ENCODE data around the gene KDSR. TPM values are rescaled to one million over a fixed set of nuclear protein-coding genes. Genes with fewer than 3 reads are reported as not detected.
A peak's percentile ranks its signal among the peaks of the same experiment; 100 is the strongest.

The KDSR gene
- total RNA-seq, 1 donor from 2014 or later: 83.5 TPM

DNA sequence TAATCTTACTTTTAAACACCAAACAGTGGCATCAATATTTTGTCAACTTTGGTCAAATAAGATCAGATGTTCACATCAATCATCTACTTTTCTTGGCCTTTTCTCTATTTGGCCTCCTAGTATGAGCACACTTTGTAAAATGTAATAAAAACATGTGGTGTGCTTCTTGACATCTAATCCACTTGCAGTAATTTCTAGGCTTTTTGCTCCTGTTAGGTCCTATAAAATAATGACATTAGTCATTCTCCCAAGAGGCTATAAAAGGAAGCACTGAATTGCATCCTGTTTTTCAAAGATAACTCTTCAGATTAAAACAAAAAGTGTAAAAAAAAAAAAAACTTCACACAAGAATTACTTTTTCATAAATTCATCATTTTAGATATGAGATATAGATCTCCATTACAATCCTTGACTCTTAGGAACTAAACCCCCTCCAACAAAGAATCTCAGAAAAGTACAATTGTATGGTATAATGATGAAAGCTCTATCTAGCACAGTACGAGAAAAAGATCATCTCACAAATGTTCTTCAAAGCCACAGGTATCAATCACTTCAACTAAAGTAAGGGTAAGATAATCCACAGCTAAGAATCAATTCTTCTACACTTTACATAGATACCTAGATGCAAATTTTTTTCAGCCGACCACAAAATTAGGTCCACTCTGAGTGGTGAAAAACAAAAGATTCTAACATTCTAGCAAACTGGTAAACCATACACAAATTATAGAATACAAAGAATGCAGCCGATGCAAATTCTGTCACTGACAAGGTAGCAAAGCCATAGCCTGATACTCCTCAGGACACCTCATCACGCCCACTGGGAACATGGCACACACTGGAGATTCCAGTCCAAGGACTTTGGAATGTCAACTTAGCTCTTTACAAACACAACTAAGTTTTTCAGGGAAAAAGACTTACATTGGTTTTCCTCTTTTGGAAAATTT, 50.1 kb downstream of the KDSR start:
- Mint-ChIP-seq H3K36me3 (ENCODE audit: low read depth) (peaks cover 47% of the 10 kb centered on the region), H3K27ac (peak overlapping the region; percentile 92), H3K27me3 (ENCODE audit: insufficient read depth) (no peaks in the 10 kb centered on the region), H3K4me3 (peak overlapping the region; percentile 96), H3K4me1 (ENCODE audit: low read depth) (peaks cover 57% of the 10 kb centered on the region), H3K9me3 (no peaks in the 10 kb centered on the region)
- no peak for DNase-seq (ENCODE audit: low spot score)
- intact Hi-C loops (cut with micrococcal nuclease): loop anchor here (1.0 to 10.0 kb wide), 3 partner anchors 26 to 792 kb away; partner anchors contain the start of gene ZCCHC2

DNA sequence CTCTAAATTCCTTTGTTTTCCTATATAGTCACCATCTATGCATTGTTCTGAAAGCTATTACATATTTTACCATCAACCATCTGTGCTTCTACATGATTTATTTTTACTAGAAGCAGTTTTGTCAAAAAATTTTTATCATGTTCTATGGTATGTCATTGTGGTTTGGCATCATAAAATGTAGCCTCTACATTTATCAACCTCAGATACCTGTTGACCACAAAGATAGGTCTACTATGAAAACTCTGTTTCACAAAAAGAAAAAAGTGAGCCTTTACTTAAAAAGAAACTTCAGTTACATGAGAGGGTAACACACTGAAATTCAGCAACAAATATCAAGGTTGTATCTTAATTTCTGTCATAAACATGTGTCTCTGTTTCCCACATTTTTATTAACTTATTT, 51.1 kb downstream of the KDSR start:
- intact Hi-C loops (cut with micrococcal nuclease): loop anchor here (2.0 to 10.0 kb wide), 2 partner anchors 63 to 791 kb away; partner anchors contain the start of gene ZCCHC2
- Mint-ChIP-seq H3K4me3 (peak overlapping the region; percentile 96), H3K4me1 (ENCODE audit: low read depth) (peaks cover 61% of the 10 kb centered on the region), H3K9me3 (no peaks in the 10 kb centered on the region), H3K27ac (peak overlapping the region; percentile 76), H3K27me3 (ENCODE audit: insufficient read depth) (no peaks in the 10 kb centered on the region), H3K36me3 (ENCODE audit: low read depth) (peaks cover 54% of the 10 kb centered on the region)
- DNase-seq (ENCODE audit: low spot score): no peak

DNA sequence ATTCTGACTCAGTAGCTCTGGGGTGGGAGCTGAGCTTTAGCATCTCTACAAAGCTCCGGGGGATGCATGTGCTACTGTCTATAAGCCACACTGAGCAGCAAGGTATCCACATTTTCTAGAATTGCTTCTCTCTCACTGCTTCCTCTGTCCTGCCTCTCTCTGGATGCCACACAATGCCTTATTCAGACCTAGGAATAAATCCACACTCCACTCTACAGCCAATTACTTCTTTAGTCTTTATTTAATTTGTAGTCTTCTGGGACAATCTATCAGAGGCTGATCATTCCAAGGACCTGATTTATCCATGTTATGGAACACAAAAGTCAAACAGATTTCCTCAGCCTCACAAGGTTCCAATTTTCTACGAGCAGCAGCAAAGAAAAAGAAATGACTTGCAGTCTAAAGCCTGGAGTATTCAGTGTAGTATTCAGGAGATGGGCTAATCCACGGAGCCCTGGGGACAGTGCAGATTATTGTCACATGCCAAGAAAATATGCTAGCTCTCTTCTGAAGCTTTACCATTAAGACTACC, 51.8 kb downstream of the KDSR start:
- intact Hi-C loops (cut with micrococcal nuclease): loop anchor here (2.0 to 10.0 kb wide), 2 partner anchors 62 to 790 kb away; partner anchors contain the start of gene ZCCHC2
- H3K27me3 Mint-ChIP-seq (ENCODE audit: insufficient read depth): no peaks in the 10 kb centered on the region
- peaks cover 60% of the 10 kb centered on the region for H3K36me3 Mint-ChIP-seq (ENCODE audit: low read depth)
- H3K4me3 Mint-ChIP-seq: peak overlapping the region; percentile 96
- H3K9me3 Mint-ChIP-seq: no peaks in the 10 kb centered on the region
- DNase-seq (ENCODE audit: low spot score): no peak
- H3K4me1 Mint-ChIP-seq (ENCODE audit: low read depth): peaks cover 64% of the 10 kb centered on the region
- peak overlapping the region; percentile 62 for H3K27ac Mint-ChIP-seq

DNA sequence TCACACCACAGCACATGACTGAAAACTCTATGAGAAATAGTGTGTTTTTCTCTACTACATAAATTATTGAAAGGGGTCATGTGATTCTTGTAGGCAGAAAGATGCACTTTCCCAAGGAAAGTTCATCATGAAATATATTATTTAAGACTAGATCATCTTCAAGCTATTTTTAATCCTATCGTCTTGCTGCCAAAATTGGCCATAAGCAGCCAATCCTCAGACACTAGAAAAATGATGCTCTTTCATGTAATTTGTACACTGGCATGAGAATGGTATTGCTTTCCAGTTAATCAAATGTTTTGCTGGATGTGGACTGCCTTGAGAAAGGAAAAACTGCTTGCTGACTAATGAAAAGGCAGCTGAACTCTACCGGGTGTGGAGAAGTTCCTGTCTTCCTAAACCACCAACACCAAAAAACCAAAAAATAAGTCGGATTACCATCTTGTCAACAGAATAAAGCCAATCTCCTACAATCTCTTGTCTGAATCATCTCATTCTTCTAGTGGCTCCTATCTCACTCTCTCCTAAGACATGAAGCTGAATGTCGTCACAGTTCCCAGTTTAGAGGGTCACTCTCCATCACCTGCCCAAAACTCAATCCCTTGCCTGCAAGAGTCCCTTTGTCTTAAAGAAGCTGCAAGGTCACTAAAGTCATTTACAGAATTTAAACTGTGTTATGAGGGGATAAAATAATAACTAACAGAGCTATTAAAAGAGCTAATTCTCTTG, 52.8 kb downstream of the KDSR start:
- Mint-ChIP-seq H3K9me3 (no peaks in the 10 kb centered on the region), H3K27me3 (ENCODE audit: insufficient read depth) (no peaks in the 10 kb centered on the region), H3K36me3 (ENCODE audit: low read depth) (peaks cover 66% of the 10 kb centered on the region), H3K4me3 (peak overlapping the region; percentile 96), H3K4me1 (ENCODE audit: low read depth) (peaks cover 72% of the 10 kb centered on the region), H3K27ac (peak overlapping the region; percentile 62)
- intact Hi-C loops (cut with micrococcal nuclease): loop anchor here (2.0 to 10.0 kb wide), 2 partner anchors 61 to 789 kb away; partner anchors contain the start of gene ZCCHC2
- DNase-seq (ENCODE audit: low spot score): no peak

DNA sequence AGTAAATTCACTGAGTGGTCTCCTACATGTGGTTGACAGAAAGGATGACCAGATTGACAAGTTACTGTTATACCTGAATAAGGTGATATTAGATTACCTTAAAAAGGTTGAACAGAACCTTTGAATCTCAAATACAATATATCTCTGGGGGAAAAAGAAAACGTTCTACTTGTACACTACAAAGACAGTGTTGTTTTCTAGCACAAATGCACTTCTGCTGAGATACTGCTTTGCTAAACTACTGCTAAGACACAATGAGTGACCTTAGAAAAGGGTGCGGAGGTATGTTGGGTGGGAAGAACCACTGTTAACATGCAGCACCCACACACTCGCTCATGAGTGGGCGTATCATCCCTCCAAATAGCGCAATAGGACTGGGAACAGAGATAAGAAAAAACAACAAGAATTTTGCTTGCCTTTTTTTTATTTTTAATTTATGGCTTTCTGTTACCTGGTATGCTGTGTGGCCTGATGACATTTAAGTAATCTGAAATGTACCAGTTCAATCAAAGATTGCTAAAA, 53.5 kb downstream of the KDSR start:
- H3K9me3 Mint-ChIP-seq: no peaks in the 10 kb centered on the region
- DNase-seq (ENCODE audit: low spot score): no peak
- intact Hi-C loops (cut with micrococcal nuclease): loop anchor here (10.0 kb wide), 1 partner anchor 789 kb away; the partner anchor contains the start of gene ZCCHC2
- H3K27ac Mint-ChIP-seq: peak overlapping the region; percentile 64
- peaks cover 76% of the 10 kb centered on the region for H3K4me1 Mint-ChIP-seq (ENCODE audit: low read depth)
- H3K27me3 Mint-ChIP-seq (ENCODE audit: insufficient read depth): no peaks in the 10 kb centered on the region
- H3K4me3 Mint-ChIP-seq: peak overlapping the region; percentile 96
- peaks cover 62% of the 10 kb centered on the region for H3K36me3 Mint-ChIP-seq (ENCODE audit: low read depth)

DNA sequence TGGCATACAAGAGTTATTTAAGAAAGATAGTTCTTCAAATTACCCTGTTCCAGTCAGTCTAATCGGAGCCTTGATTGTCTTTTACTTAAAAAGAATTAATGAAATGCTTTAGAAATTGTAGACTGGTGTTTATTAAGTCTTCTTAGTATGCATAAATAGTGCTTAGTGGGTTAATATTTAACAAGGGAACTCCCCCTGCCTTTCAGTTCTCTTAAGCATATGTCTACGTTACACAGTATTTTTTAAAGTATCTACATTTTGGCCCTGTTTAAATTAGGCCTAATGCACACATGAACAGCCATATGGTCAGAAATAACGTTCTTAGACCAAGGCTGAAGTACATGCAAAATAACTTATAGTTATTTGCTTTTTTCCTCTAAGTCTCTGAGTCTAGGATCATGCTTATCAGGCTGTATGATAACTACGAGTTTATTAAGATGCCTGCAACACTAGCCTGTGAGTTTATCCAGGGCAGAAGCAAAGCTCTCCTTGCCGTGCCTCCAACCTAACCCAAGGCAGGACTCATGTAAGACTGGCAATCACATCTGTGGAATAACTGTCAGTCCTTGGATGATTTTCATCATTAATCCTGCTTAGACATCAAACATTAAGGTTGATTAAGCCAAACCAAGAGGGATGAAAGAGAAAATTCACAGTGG, 54.1 kb downstream of the KDSR start:
- Mint-ChIP-seq H3K4me3 (peak overlapping the region; percentile 96), H3K36me3 (ENCODE audit: low read depth) (peaks cover 62% of the 10 kb centered on the region), H3K4me1 (ENCODE audit: low read depth) (peaks cover 82% of the 10 kb centered on the region), H3K27ac (peak overlapping the region; percentile 31), H3K9me3 (no peaks in the 10 kb centered on the region), H3K27me3 (ENCODE audit: insufficient read depth) (no peaks in the 10 kb centered on the region)
- no peak for DNase-seq (ENCODE audit: low spot score)
- intact Hi-C loops (cut with micrococcal nuclease): loop anchor here (10.0 kb wide), 1 partner anchor 788 kb away; the partner anchor contains the start of gene ZCCHC2

DNA sequence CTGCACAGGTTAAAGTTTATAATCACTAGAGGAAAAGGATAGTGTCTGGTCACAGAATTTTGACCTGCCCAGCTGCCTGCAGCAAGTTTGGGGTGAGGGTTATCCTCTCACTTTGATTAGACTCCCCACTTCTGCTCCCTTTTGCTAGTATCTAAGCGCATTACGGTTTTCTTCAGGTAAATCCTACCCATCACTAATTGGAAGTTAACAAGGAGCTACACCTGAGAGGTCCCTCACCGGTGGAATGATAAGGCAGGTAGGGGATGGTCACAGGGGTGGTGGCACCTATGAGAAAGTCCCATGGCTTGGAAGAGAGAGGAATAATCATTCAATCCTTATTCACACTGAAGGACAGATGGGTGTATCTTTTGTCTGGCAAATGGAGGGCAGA, 55.0 kb downstream of the KDSR start:
- Mint-ChIP-seq H3K27ac (peak overlapping the region; percentile 32), H3K4me3 (peak overlapping the region; percentile 53)

DNA sequence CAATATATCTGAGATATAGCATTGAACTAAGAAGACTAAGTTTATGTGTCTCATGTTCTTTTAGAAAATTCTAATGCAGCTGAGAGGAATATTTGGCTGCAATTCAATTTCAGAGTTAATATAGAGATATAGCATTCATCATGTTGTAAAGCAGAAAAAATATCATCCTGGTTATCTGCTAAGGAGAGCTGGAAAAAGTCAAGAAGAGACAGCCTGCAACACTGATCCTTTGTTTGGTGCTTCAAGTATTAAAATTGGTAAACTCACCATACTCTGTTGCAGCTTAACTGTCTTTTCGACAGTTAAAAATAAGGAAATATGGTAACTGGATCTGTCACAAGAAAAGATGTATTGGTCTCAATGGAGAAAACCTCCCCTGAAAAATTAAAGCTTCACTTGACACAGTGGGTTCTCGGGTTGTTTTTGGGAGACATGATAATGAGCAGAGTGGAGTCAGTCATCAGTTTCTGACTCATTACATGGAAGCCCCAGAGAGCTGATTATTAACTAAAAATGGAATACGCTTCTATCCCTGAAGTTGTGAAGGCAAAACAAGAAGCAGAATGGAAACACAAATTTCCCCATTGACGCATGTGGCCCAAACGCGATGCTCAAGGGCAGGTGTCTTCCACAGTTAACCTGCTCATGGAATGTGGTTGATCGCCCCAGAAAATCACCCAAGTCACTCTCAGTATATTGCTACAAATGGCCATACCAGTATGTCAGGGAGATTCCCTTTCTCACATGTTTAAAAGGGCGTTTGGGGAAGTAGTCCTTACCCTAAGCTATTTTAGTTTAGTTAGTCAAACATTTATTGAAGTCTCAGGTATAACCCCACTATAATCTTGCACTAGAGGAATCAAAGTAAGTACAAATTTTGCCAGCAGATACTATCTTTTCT, 55.6 kb downstream of the KDSR start:
- H3K9me3 Mint-ChIP-seq: no peaks in the 10 kb centered on the region
- intact Hi-C loops (cut with micrococcal nuclease): loop anchor here (10.0 kb wide), 1 partner anchor 787 kb away; the partner anchor contains the start of gene ZCCHC2
- H3K27ac Mint-ChIP-seq: peak overlapping the region; percentile 21
- H3K4me3 Mint-ChIP-seq: peak overlapping the region; percentile 53
- no peaks in the 10 kb centered on the region for H3K27me3 Mint-ChIP-seq (ENCODE audit: insufficient read depth)
- peaks cover 59% of the 10 kb centered on the region for H3K36me3 Mint-ChIP-seq (ENCODE audit: low read depth)
- no peak for DNase-seq (ENCODE audit: low spot score)
- H3K4me1 Mint-ChIP-seq (ENCODE audit: low read depth): peaks cover 89% of the 10 kb centered on the region

More for the DNA sequence above, 55.0 kb downstream of the KDSR start:
- H3K27me3 Mint-ChIP-seq (ENCODE audit: insufficient read depth): no peaks in the 10 kb centered on the region
- H3K36me3 Mint-ChIP-seq (ENCODE audit: low read depth): peaks cover 55% of the 10 kb centered on the region
- peaks cover 86% of the 10 kb centered on the region for H3K4me1 Mint-ChIP-seq (ENCODE audit: low read depth)
- no peak for DNase-seq (ENCODE audit: low spot score)
- H3K9me3 Mint-ChIP-seq: no peaks in the 10 kb centered on the region
- intact Hi-C loops (cut with micrococcal nuclease): loop anchor here (10.0 kb wide), 1 partner anchor 787 kb away; the partner anchor contains the start of gene ZCCHC2

DNA sequence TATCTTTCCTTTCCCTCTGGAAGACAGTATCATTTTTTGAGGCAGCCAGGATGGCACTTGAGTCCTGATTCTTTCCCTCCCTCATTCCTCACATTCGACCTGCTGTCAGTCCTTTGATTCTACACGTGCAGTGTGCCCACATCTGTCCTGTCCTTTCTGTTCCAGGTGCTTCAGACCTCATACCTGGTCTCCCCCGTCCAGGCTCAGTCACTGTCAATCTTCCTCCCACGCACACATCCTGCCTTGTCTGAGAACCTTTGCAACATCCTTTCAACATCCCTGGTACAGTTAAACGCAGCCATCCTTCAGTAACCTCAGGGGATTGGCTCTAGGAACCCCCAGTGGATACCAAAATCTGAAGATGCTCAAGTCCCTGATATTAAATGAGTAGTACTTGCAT, 57.6 kb downstream of the KDSR start:
- H3K27ac Mint-ChIP-seq: peak overlapping the region; percentile 55
- intact Hi-C loops (cut with micrococcal nuclease): loop anchor here (10.0 kb wide), 1 partner anchor 465 kb away; no protein-coding TSS in a partner anchor
- H3K4me1 Mint-ChIP-seq (ENCODE audit: low read depth): peaks cover 88% of the 10 kb centered on the region
- no peaks in the 10 kb centered on the region for H3K9me3 Mint-ChIP-seq
- H3K27me3 Mint-ChIP-seq (ENCODE audit: insufficient read depth): no peaks in the 10 kb centered on the region
- DNase-seq (ENCODE audit: low spot score): no peak
- peaks cover 57% of the 10 kb centered on the region for H3K36me3 Mint-ChIP-seq (ENCODE audit: low read depth)
- H3K4me3 Mint-ChIP-seq: peak overlapping the region; percentile 3

DNA sequence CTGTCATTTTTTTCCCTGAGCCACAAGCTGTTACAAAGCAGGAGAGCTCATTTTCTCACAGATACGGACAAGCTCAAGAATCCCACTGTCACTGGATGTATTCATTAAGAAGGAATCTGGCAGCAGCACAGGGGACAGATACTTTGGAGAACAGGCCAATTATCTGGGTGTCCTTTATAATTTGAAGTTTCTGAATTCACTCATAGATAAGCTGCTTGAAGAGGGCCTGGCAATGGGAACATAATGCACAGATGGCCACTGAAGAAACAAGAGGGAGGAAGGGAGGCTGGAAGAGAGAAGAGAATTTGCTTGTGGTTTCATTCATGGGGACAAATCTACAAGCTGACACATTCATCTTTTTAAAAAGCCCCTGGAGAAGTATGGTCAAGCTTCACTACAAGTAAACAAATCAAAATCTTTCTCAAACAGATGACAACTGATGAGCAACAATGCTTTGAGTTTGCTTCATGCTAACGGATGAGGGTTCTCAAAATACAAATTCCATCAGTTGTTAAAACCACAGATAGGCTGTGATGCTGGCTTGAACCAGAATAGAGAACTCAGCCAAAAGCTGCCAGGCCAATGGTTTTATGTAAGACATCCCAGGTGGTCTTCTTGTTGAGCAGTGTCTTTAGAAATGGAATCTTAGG, 59.3 kb downstream of the KDSR start:
- H3K4me1 Mint-ChIP-seq (ENCODE audit: low read depth): peaks cover 88% of the 10 kb centered on the region
- H3K4me3 Mint-ChIP-seq: no peak overlapping the region
- H3K27me3 Mint-ChIP-seq (ENCODE audit: insufficient read depth): no peaks in the 10 kb centered on the region
- peaks cover 53% of the 10 kb centered on the region for H3K36me3 Mint-ChIP-seq (ENCODE audit: low read depth)
- H3K27ac Mint-ChIP-seq: peak overlapping the region; percentile 30
- no peak for DNase-seq (ENCODE audit: low spot score)
- intact Hi-C loops (cut with micrococcal nuclease): loop anchor here (10.0 kb wide), 1 partner anchor 463 kb away; no protein-coding TSS in a partner anchor
- H3K9me3 Mint-ChIP-seq: no peaks in the 10 kb centered on the region
